ENCODE data around the gene TMEM80.

TMEM80 gene

GRCh38 chr11:719214-720016, 23.8 kb downstream of the TMEM80 start:
- TF ChIP-seq GATA3 (IDR thresholded peaks at IDR 0.05; ENCODE audit: low read depth, low read length) (no peak), GATA2 (IDR thresholded peaks at IDR 0.05; ENCODE audit: low read depth, low read length) (no peak)

GRCh38 chr11:720017-720641, 24.5 kb downstream of the TMEM80 start:
- TF ChIP-seq GATA3 (IDR thresholded peaks at IDR 0.05; ENCODE audit: low read depth, low read length), result no peak
- TF ChIP-seq GATA2 (IDR thresholded peaks at IDR 0.05; ENCODE audit: low read depth, low read length), result no peak

GRCh38 chr11:720642-721246, 25.1 kb downstream of the TMEM80 start:
- no peak for TF ChIP-seq GATA2 (IDR thresholded peaks at IDR 0.05; ENCODE audit: low read depth, low read length)
- no peak for TF ChIP-seq GATA3 (IDR thresholded peaks at IDR 0.05; ENCODE audit: low read depth, low read length)

- TF ChIP-seq GATA3 (IDR thresholded peaks at IDR 0.05; ENCODE audit: low read depth, low read length), result no peak
- TF ChIP-seq GATA2 (IDR thresholded peaks at IDR 0.05; ENCODE audit: low read depth, low read length), result no peak
Observed at GRCh38 chr11:721247-721740, 25.7 kb downstream of the TMEM80 start.

GRCh38 chr11:721741-722345, 26.2 kb downstream of the TMEM80 start:
- TF ChIP-seq GATA2 (IDR thresholded peaks at IDR 0.05; ENCODE audit: low read depth, low read length), result no peak
- TF ChIP-seq GATA3 (IDR thresholded peaks at IDR 0.05; ENCODE audit: low read depth, low read length), result no peak

GRCh38 chr11:722346-722811, 26.8 kb downstream of the TMEM80 start:
- TF ChIP-seq GATA2 (IDR thresholded peaks at IDR 0.05; ENCODE audit: low read depth, low read length) (no peak), GATA3 (IDR thresholded peaks at IDR 0.05; ENCODE audit: low read depth, low read length) (no peak)

GRCh38 chr11:723120-723883, 27.7 kb downstream of the TMEM80 start:
- TF ChIP-seq GATA3 (IDR thresholded peaks at IDR 0.05; ENCODE audit: low read depth, low read length) (no peak), GATA2 (IDR thresholded peaks at IDR 0.05; ENCODE audit: low read depth, low read length) (no peak)

GRCh38 chr11:724049-724777, 28.6 kb downstream of the TMEM80 start:
- TF ChIP-seq GATA2 (IDR thresholded peaks at IDR 0.05; ENCODE audit: low read depth, low read length) (no peak), GATA3 (IDR thresholded peaks at IDR 0.05; ENCODE audit: low read depth, low read length) (no peak)

GRCh38 chr11:724778-725386, 29.3 kb downstream of the TMEM80 start:
- TF ChIP-seq GATA2 (IDR thresholded peaks at IDR 0.05; ENCODE audit: low read depth, low read length) (no peak), GATA3 (IDR thresholded peaks at IDR 0.05; ENCODE audit: low read depth, low read length) (no peak)

GRCh38 chr11:725624-726202, 30.1 kb downstream of the TMEM80 start:
- TF ChIP-seq GATA2 (IDR thresholded peaks at IDR 0.05; ENCODE audit: low read depth, low read length) (no peak), GATA3 (IDR thresholded peaks at IDR 0.05; ENCODE audit: low read depth, low read length) (no peak)

- TF ChIP-seq GATA3 (IDR thresholded peaks at IDR 0.05; ENCODE audit: low read depth, low read length), result no peak
- no peak for TF ChIP-seq GATA2 (IDR thresholded peaks at IDR 0.05; ENCODE audit: low read depth, low read length)
Observed at GRCh38 chr11:726278-727220, 30.9 kb downstream of the TMEM80 start.
